Renal pelvis (tissue), 4 donors: ENCODE measurements around the gene EWSR1. TPM values are rescaled to one million over a fixed set of nuclear protein-coding genes. Genes with fewer than 3 reads are reported as not detected.

Experiments used
- DNase-seq: peaks from one replicate; pipeline ENCODE4 v3.0.0-alpha.2; 2013
- polyA plus RNA-seq, 3 donors: library from polyadenylated mRNA; unstranded; fragments of 120-200 nt; gene quantifications; one replicate each; pipeline ENCODE4 v1.2.1, GENCODE V29; 2013; ENCODE audit not compliant: insufficient read length in 3 of 3

EWSR1 gene
- polyA plus RNA-seq, 3 donors, result 329 to 383 (median 381) TPM

DNA sequence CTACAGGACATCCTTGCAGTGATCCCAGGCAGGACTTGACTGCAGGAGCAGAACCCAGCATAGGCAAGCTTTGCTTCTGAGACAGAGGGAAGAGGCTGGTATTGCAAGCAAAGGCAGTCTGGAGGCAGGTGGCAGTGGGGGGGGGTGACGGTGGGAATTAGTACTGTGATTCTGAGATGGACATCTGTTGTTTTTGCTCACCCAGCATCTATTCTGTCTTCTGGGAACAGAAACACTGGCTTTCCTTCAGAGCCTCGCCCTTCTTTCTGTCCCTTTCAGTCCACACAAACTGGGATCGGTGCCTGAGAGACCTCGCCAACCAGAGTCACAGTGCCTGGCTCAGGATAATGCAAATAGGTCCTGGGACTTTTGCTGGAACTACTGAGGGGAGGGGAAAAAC lies 78.6 kb downstream of the EWSR1 start:
- no peak for DNase-seq

DNA sequence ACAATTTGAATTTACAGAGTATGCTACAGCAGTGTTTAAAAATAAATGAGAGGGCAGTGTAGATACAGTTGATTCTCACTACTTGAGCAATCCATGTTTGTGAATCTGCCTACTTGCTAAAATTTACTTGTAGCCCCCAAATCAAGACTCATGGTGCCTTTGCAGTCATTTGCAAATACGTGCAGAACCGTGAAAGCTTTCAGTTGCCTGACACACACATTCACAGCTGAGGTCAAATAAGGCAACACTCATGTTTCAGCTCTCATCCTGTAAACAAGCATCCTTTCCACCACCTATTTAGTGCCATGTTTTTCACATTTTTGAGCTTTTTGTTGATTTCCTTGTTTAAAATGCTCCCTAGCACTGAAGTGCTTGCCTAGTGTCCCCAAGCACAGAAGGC lies 80.0 kb downstream of the EWSR1 start:
- DNase-seq, result no peak

DNA sequence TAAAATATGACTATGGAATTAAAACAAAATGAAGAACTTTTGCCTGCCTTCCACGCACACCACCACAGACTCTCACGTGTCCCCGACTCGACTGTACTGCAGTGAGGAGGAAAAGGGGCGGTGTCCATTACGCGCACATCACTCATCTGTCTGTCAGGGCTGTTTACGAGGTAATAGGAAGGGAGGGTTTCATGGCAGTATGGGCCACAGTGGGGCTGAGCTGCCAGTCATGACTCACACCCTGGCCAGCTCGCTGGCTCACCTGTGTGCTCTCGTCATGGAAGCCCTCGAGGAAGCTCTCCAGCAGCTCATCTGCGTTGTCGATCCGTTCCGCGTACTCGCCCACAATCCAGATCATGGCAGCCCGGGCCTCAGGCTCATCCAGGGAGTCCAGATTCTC lies 80.9 kb downstream of the EWSR1 start:
- no peak for DNase-seq

Other genes starting within 250 kb of the EWSR1 start
- gene C22orf31, start 206.4 kb upstream of the EWSR1 start, polyA plus RNA-seq, result 1 to 10 TPM in 2 of 3 donors, under 1 TPM in 1; 0.76 to 1.7 (median 1.5) TPM
- 10 to 100 TPM; 21.5 to 24.9 (median 22.6) TPM for gene KREMEN1, start 195.2 kb upstream of the EWSR1 start, polyA plus RNA-seq
- 100 to 1,000 TPM in 2 of 3 donors, 10 to 100 TPM in 1; 94.3 to 111 (median 101) TPM for gene EMID1, start 62.4 kb upstream of the EWSR1 start, polyA plus RNA-seq
- 10 to 100 TPM; 31.0 to 39.2 (median 31.6) TPM for gene RHBDD3, start 287 bp upstream of the EWSR1 start, polyA plus RNA-seq
- gene GAS2L1, start 38.4 kb downstream of the EWSR1 start, polyA plus RNA-seq, result 1 to 10 TPM; 8.6 to 10.0 (median 9.8) TPM
- gene RASL10A, start 47.4 kb downstream of the EWSR1 start, polyA plus RNA-seq, result under 1 TPM in 2 of 3 donors, not detected in 1; 0.28 to 0.58 TPM
- 10 to 100 TPM; 44.2 to 48.8 (median 46.9) TPM for gene AP1B1, start 120.3 kb downstream of the EWSR1 start, polyA plus RNA-seq
- 1 to 10 TPM; 1.1 to 2.0 (median 1.6) TPM for gene RFPL1, start 170.3 kb downstream of the EWSR1 start, polyA plus RNA-seq
- 1 to 10 TPM; 7.7 to 8.1 (median 8.1) TPM for gene NEFH, start 211.9 kb downstream of the EWSR1 start, polyA plus RNA-seq